Measurements from ENCODE around the gene FLT4. TPM values are rescaled to one million over a fixed set of nuclear protein-coding genes. Genes with fewer than 3 reads are reported as not detected.

The FLT4 gene
- total and polyA plus RNA-seq, 9 of the 15 experiments (the other 6 are each of a cell fraction or from before 2014, with no cell fraction given), result 0.01 to 0.42 (median 0.14) TPM; not detected in 2

DNA sequence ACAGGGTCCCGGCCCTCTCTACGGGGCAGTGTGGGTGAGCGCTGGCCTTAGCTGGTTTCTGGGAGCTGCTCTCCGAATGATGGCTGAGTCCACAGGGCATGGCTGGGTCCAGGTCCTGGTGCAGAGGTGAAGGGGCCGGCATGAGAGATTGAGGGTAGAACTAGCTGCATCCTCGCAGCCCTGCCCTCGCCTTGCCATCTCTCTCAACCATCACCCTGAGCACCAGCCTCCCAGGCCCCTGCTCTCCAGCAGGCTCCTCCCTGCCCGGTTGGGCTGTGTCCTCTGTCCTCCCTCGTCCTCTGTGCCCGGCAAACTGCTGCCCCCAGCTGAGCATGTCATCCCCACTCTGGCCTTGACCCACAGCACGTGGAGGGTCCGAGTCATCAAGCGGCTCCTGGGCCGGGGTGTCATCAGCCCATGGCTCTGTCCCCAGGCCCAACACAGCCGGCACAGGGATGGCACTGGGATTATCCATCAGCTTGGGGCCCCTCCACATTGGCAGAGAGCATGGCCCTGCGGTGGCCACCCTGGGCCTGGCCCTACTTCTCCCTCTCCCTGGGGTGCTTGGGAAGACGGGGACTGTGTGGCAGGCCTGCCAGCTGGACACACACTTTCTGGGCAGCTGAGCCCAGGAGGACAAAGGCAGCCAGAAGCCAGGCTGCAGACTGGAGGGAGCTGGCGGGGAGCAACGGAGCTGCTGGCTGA, 8.4 kb downstream of the FLT4 start:
- Histone ChIP-seq H3K27ac (ENCODE audit: extremely low read depth, low read depth, low read length) (no peak overlapping the region), H3K4me2 (ENCODE audit: insufficient read depth, low read length) (no peak overlapping the region), H3K4me1 (replicated peaks in 1 of 2; ENCODE audit: control insufficient read depth in 2 of 2, insufficient read depth in 2 of 2, low read length in 2 of 2) (peaks cover 7 to 31% of the 10 kb centered on the region in 2 experiments; a peak in 4 of 5 replicates), H3K9ac (ENCODE audit: insufficient read depth in 1 of 2, low read depth in 2 of 2, low read length in 2 of 2) (no peak overlapping the region), H3K27me3 (ENCODE audit: control insufficient read depth in 2 of 2, insufficient read depth in 2 of 2, low read length in 2 of 2) (peaks cover 50 to 80% of the 10 kb centered on the region in 2 experiments; a peak in 4 of 5 replicates), H3K9me1 (ENCODE audit: control insufficient read depth, insufficient read depth, low read length) (no peaks in the 10 kb centered on the region), H3K4me3 (no peak overlapping the region), H3K9me3 (replicated peaks; ENCODE audit: control insufficient read depth, insufficient read depth, low read depth, low read length) (no peaks in the 10 kb centered on the region), H3K79me2 (ENCODE audit: control insufficient read depth, insufficient read depth, low read length) (no peaks in the 10 kb centered on the region), H4K20me1 (replicated peaks; ENCODE audit: control insufficient read depth, insufficient read depth, low read length) (peaks cover 9% of the 10 kb centered on the region; the same call in 1 of the 2 replicates), H2AFZ (ENCODE audit: low read depth, low read length) (no peak overlapping the region), H3K36me3 (ENCODE audit: control insufficient read depth, insufficient read depth, low read length) (no peaks in the 10 kb centered on the region)
- BruUV-seq (replicated peaks), result no TSS peak
- ChIA-PET CTCF (ENCODE audit: low intra/inter-chr PET ratio) (no interaction called here), POLR2A (interaction anchor here (0.6 to 1.2 kb wide), 3 partner anchors 9 to 284 kb away, joined by 4 read pairs; no protein-coding TSS in a partner anchor)
- TF ChIP-seq ZNF445 (CRISPR knock-in tag; IDR thresholded peaks at IDR 0.05; ENCODE audit: low read depth), result no peak
- no peak for TF ChIP-seq ZNF274 (IDR thresholded peaks at IDR 0.05; ENCODE audit: borderline replicate concordance, low read depth, low read length)
- TF ChIP-seq HDAC2 (IDR thresholded peaks at IDR 0.05), result no peak
- TF ChIP-seq, protein P1, sequence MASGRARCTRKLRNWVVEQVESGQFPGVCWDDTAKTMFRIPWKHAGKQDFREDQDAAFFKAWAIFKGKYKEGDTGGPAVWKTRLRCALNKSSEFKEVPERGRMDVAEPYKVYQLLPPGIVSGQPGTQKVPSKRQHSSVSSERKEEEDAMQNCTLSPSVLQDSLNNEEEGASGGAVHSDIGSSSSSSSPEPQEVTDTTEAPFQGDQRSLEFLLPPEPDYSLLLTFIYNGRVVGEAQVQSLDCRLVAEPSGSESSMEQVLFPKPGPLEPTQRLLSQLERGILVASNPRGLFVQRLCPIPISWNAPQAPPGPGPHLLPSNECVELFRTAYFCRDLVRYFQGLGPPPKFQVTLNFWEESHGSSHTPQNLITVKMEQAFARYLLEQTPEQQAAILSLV (tag; IDR thresholded peaks at IDR 0.05), result no peak
- TF ChIP-seq ZNF785 (CRISPR knock-in tag; IDR thresholded peaks at IDR 0.05), result no peak
- TF ChIP-seq TEAD2 (tag; IDR thresholded peaks at IDR 0.05), result no peak
- TF ChIP-seq FOXP1 (CRISPR knock-in tag; IDR thresholded peaks at IDR 0.05), result no peak
- TF ChIP-seq BCOR (IDR thresholded peaks at IDR 0.05), result no peak
- TF ChIP-seq, protein P2, sequence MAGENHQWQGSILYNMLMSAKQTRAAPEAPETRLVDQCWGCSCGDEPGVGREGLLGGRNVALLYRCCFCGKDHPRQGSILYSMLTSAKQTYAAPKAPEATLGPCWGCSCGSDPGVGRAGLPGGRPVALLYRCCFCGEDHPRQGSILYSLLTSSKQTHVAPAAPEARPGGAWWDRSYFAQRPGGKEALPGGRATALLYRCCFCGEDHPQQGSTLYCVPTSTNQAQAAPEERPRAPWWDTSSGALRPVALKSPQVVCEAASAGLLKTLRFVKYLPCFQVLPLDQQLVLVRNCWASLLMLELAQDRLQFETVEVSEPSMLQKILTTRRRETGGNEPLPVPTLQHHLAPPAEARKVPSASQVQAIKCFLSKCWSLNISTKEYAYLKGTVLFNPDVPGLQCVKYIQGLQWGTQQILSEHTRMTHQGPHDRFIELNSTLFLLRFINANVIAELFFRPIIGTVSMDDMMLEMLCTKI (IDR thresholded peaks at IDR 0.05; ENCODE audit: partially characterized antibody), result no peak
- no peak for TF ChIP-seq MYC (IDR thresholded peaks at IDR 0.05; ENCODE audit: low read depth, low read length)
- no peak for TF ChIP-seq MYC (CRISPR knock-in tag; IDR thresholded peaks at IDR 0.05; ENCODE audit: borderline replicate concordance, low read depth)
- no peak for TF ChIP-seq SREBF2 (CRISPR knock-in tag; IDR thresholded peaks at IDR 0.05)
- no peak for TF ChIP-seq SMAD2 (IDR thresholded peaks at IDR 0.05; ENCODE audit: low read depth, low read length)
- TF ChIP-seq, protein P3, sequence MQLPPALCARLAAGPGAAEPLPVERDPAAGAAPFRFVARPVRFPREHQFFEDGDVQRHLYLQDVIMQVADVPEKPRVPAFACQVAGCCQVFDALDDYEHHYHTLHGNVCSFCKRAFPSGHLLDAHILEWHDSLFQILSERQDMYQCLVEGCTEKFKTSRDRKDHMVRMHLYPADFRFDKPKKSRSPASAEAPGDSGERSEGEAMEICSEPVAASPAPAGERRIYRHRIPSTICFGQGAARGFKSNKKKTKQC (CRISPR knock-in tag; IDR thresholded peaks at IDR 0.05), result no peak
- TF ChIP-seq ZEB2 (IDR thresholded peaks at IDR 0.05), result no peak
- TF ChIP-seq, protein P4, sequence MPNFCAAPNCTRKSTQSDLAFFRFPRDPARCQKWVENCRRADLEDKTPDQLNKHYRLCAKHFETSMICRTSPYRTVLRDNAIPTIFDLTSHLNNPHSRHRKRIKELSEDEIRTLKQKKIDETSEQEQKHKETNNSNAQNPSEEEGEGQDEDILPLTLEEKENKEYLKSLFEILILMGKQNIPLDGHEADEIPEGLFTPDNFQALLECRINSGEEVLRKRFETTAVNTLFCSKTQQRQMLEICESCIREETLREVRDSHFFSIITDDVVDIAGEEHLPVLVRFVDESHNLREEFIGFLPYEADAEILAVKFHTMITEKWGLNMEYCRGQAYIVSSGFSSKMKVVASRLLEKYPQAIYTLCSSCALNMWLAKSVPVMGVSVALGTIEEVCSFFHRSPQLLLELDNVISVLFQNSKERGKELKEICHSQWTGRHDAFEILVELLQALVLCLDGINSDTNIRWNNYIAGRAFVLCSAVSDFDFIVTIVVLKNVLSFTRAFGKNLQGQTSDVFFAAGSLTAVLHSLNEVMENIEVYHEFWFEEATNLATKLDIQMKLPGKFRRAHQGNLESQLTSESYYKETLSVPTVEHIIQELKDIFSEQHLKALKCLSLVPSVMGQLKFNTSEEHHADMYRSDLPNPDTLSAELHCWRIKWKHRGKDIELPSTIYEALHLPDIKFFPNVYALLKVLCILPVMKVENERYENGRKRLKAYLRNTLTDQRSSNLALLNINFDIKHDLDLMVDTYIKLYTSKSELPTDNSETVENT (CRISPR knock-in tag; IDR thresholded peaks at IDR 0.05), result no peak
- TF ChIP-seq HNRNPUL1 (IDR thresholded peaks at IDR 0.05; ENCODE audit: low read length), result no peak
- TF ChIP-seq MTA2 (IDR thresholded peaks at IDR 0.05; ENCODE audit: low read depth), result no peak
- no peak for TF ChIP-seq ZNF778 (CRISPR knock-in tag; IDR thresholded peaks at IDR 0.05)
- TF ChIP-seq MIER1 (IDR thresholded peaks at IDR 0.05; ENCODE audit: low read depth), result no peak
- in situ Hi-C loops (cut with MboI), result no loop called here
- intact Hi-C loops (cut with micrococcal nuclease), result no loop called here
- ATAC-seq (no peak), FAIRE-seq (no peak), DNase-seq (ENCODE audit: extremely low read depth in 1 of 4, low spot score in 3 of 4) (no peak)
- under 1% methylated on average over 19 of the region's 19 CpGs for WGBS (ENCODE audit: insufficient coverage, low coverage, missing lambda C conversion rate)
